HEK293 (cell line): Measurements from ENCODE around the gene KCNB1.

Experiments
- CTCF ChIA-PET: fragments of 350-600 bp; formaldehyde crosslinking; extraction: SDS; loops from one replicate; lab custom pipeline; 2021; ENCODE audit warnings: antibody characterized with exemption; lab: Yijun Ruan, JAX
- POLR2A ChIA-PET: fragments of 300-600 bp; formaldehyde crosslinking; extraction: SDS; loops from one replicate; lab custom pipeline; 2020; ENCODE audit warnings: antibody characterized with exemption, inconsistent platforms; lab: Yijun Ruan, JAX
- H3K27ac ChIP-seq: fragments of 200-500 bp; sonication (Bioruptor generic); 2 replicates; pipeline ENCODE4 v1.5.1; 2014; ENCODE audit warnings: low read depth, low read length, control low read depth, inconsistent platforms; ENCODE audit errors: extremely low read depth
- H3K36me3 ChIP-seq, 2 experiments: fragments of 200-500 bp in 1 of 2; sonication (Bioruptor generic) in 1 of 2; 1 replicate in 1 of 2; 2 replicates in 1 of 2; pipeline ENCODE4 v1.5.1; 2014 to 2017; ENCODE audit warnings: inconsistent platforms in 2 of 2, low read length in 2 of 2; ENCODE audit not compliant: control insufficient read depth in 2 of 2, insufficient read depth in 1 of 2
- H3K4me1 ChIP-seq: fragments of 200-500 bp; sonication (Bioruptor generic); 2 replicates; pipeline ENCODE4 v1.5.1; 2014; ENCODE audit warnings: mild to moderate bottlenecking, low read length, inconsistent platforms; ENCODE audit not compliant: control insufficient read depth, insufficient read depth
- H3K4me3 ChIP-seq: 2 replicates; pipeline ENCODE4 v1.5.1; 2011; ENCODE audit warnings: low read depth, mild to moderate bottlenecking, control low read depth, low read length, moderate library complexity
- H3K9me3 ChIP-seq: fragments of 200-500 bp; sonication (Bioruptor generic); 2 replicates; pipeline ENCODE4 v1.5.1; 2014; ENCODE audit warnings: low read depth, low read length, inconsistent platforms; ENCODE audit not compliant: control insufficient read depth, insufficient read depth
- KLF7 ChIP-seq: fragments of 450-650 bp; formaldehyde crosslinking; IDR thresholded peaks from 2 replicates; pipeline ENCODE4 v1.5.1; 2016; ENCODE audit warnings: missing biosample characterization, missing genetic modification characterization, borderline replicate concordance
- KLF9 ChIP-seq: fragments of 450-650 bp; formaldehyde crosslinking; IDR thresholded peaks from 2 replicates; pipeline ENCODE4 v1.5.1; 2016; ENCODE audit warnings: missing biosample characterization, missing genetic modification characterization, low read depth
- SCRT2 ChIP-seq: fragments of 450-650 bp; formaldehyde crosslinking; IDR thresholded peaks from 2 replicates; pipeline ENCODE4 v1.5.1; 2016; ENCODE audit warnings: missing biosample characterization, missing genetic modification characterization
- SP2 ChIP-seq: fragments of 450-650 bp; formaldehyde crosslinking; IDR thresholded peaks from 2 replicates; pipeline ENCODE4 v1.5.1; 2016; ENCODE audit warnings: missing biosample characterization, missing genetic modification characterization
- SP3 ChIP-seq: fragments of 450-650 bp; formaldehyde crosslinking; IDR thresholded peaks from 2 replicates; pipeline ENCODE4 v1.5.1; 2016; ENCODE audit warnings: missing biosample characterization, missing genetic modification characterization
- ZNF114 ChIP-seq: fragments of 450-650 bp; formaldehyde crosslinking; IDR thresholded peaks from 2 replicates; pipeline ENCODE4 v1.5.0; 2017; ENCODE audit warnings: missing biosample characterization, missing genetic modification characterization
- ZNF146 ChIP-seq: fragments of 450-650 bp; formaldehyde crosslinking; IDR thresholded peaks from 2 replicates; pipeline ENCODE4 v1.5.1; 2016; ENCODE audit warnings: missing biosample characterization, missing genetic modification characterization
- ZNF184 ChIP-seq: fragments of 450-650 bp; IDR thresholded peaks from 2 replicates; pipeline ENCODE4 v1.5.1; 2018; ENCODE audit warnings: missing biosample characterization, mild to moderate bottlenecking, missing genetic modification characterization
- ZNF19 ChIP-seq: fragments of 450-650 bp; formaldehyde crosslinking; IDR thresholded peaks from 2 replicates; pipeline ENCODE4; 2016; ENCODE audit warnings: missing biosample characterization, missing genetic modification characterization, low read depth
- ZNF302 ChIP-seq: fragments of 450-650 bp; formaldehyde crosslinking; IDR thresholded peaks from 2 replicates; pipeline ENCODE4 v1.5.1; 2016; ENCODE audit warnings: missing biosample characterization, missing genetic modification characterization, low read depth
- ZNF354C ChIP-seq: fragments of 450-650 bp; formaldehyde crosslinking; IDR thresholded peaks from 2 replicates; pipeline ENCODE4 v1.5.1; 2016; ENCODE audit warnings: missing biosample characterization, missing genetic modification characterization, low read depth, borderline replicate concordance
- ZNF544 ChIP-seq: fragments of 450-650 bp; formaldehyde crosslinking; IDR thresholded peaks from 2 replicates; pipeline ENCODE4 v1.5.0; 2017; ENCODE audit warnings: missing biosample characterization, missing genetic modification characterization
- ZNF596 ChIP-seq: fragments of 450-650 bp; IDR thresholded peaks from 2 replicates; pipeline ENCODE4 v1.5.0; 2018; ENCODE audit warnings: missing biosample characterization, mild to moderate bottlenecking, missing genetic modification characterization, moderate library complexity
- ZNF660 ChIP-seq: fragments of 450-650 bp; IDR thresholded peaks from 2 replicates; pipeline ENCODE4 v1.5.1; 2018; ENCODE audit warnings: missing biosample characterization, mild to moderate bottlenecking, missing genetic modification characterization
- TF ChIP-seq, protein P1 (sequence below): fragments of 450-650 bp; formaldehyde crosslinking; IDR thresholded peaks from 2 replicates; pipeline ENCODE4 v1.5.1; 2016; ENCODE audit warnings: missing biosample characterization, missing genetic modification characterization
- TF ChIP-seq, protein P2 (sequence below): fragments of 450-650 bp; formaldehyde crosslinking; IDR thresholded peaks from 2 replicates; pipeline ENCODE4 v1.5.1; 2016; ENCODE audit warnings: missing biosample characterization, missing genetic modification characterization, low read depth
- TF ChIP-seq, protein P3 (sequence below): fragments of 450-650 bp; formaldehyde crosslinking; IDR thresholded peaks from 2 replicates; pipeline ENCODE4 v1.5.1; 2016; ENCODE audit warnings: missing biosample characterization, missing genetic modification characterization, borderline replicate concordance
- TF ChIP-seq, protein P4 (sequence below): fragments of 450-650 bp; formaldehyde crosslinking; IDR thresholded peaks from 2 replicates; pipeline ENCODE4 v1.5.1; 2017; ENCODE audit warnings: missing biosample characterization, missing genetic modification characterization

The KCNB1 gene

DNA sequence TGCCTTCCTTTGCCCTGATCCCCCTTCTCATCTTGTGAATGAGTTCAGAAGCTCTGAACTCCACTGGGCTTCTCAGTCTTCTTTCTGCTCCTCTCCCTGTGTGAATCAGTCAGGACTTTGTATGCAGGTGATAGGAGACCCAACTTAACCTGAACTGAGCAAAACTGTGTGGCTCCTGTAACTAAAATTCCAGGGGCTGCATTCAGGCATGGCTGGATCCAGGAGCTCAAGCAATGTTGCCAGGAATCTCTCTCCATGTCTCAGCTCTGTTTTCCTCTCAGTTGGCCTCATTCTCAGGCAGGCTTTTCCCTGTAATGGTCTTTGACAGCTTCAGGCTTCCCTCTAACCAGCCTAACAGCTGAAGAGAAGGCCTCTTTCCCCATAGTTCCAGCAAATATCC lies 153.7 kb downstream of the KCNB1 start:
- TF ChIP-seq, protein P1, sequence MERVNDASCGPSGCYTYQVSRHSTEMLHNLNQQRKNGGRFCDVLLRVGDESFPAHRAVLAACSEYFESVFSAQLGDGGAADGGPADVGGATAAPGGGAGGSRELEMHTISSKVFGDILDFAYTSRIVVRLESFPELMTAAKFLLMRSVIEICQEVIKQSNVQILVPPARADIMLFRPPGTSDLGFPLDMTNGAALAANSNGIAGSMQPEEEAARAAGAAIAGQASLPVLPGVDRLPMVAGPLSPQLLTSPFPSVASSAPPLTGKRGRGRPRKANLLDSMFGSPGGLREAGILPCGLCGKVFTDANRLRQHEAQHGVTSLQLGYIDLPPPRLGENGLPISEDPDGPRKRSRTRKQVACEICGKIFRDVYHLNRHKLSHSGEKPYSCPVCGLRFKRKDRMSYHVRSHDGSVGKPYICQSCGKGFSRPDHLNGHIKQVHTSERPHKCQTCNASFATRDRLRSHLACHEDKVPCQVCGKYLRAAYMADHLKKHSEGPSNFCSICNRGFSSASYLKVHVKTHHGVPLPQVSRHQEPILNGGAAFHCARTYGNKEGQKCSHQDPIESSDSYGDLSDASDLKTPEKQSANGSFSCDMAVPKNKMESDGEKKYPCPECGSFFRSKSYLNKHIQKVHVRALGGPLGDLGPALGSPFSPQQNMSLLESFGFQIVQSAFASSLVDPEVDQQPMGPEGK (tag by site-specific recombination): no peak
- TF ChIP-seq KLF9 (tag by site-specific recombination) (no peak), ZNF146 (tag by site-specific recombination) (no peak)
- TF ChIP-seq, protein P2, sequence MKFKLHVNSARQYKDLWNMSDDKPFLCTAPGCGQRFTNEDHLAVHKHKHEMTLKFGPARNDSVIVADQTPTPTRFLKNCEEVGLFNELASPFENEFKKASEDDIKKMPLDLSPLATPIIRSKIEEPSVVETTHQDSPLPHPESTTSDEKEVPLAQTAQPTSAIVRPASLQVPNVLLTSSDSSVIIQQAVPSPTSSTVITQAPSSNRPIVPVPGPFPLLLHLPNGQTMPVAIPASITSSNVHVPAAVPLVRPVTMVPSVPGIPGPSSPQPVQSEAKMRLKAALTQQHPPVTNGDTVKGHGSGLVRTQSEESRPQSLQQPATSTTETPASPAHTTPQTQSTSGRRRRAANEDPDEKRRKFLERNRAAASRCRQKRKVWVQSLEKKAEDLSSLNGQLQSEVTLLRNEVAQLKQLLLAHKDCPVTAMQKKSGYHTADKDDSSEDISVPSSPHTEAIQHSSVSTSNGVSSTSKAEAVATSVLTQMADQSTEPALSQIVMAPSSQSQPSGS (tag by site-specific recombination): no peak
- H3K4me1 ChIP-seq: no peaks in the 10 kb centered on the region
- no peak overlapping the region for H3K27ac ChIP-seq
- no peak overlapping the region for H3K4me3 ChIP-seq
- no peaks in the 10 kb centered on the region for H3K9me3 ChIP-seq
- H3K36me3 ChIP-seq: no peaks in the 10 kb centered on the region
- ChIA-PET CTCF (interaction anchor here (0.8 to 8.5 kb wide), 5 partner anchors 8 to 213 kb away, joined by 3 to 83 read pairs (median 35); no protein-coding TSS in a partner anchor), POLR2A (no interaction called here)

DNA sequence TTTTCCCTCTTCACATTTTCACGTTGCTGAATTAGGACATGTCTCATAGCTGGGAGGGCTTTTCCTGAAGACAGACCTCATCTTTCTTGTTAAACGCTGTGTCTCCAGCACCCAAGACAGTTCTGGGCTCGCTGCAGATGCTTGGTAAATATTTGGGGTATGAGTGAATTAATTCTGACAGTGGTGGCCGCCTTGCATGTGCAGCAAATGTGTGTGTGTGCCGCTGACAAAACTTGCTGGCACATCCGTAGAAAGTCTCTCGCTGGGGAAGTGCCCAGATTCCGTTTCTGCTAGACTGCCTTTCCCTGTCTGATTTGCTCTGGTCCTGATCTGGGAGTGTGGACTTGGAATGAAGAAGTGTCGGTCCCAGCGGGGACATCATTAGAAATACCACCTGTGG lies 156.4 kb downstream of the KCNB1 start:
- Histone ChIP-seq H3K4me3 (no peak overlapping the region), H3K4me1 (no peaks in the 10 kb centered on the region), H3K27ac (no peak overlapping the region), H3K9me3 (no peaks in the 10 kb centered on the region), H3K36me3 (no peaks in the 10 kb centered on the region)
- POLR2A ChIA-PET: no interaction called here
- TF ChIP-seq ZNF354C (tag by site-specific recombination) (no peak), ZNF114 (tag by site-specific recombination) (no peak), SP2 (tag by site-specific recombination) (no peak), ZNF596 (tag by site-specific recombination) (no peak), ZNF660 (tag by site-specific recombination) (no peak), ZNF544 (tag by site-specific recombination) (no peak), SP3 (tag by site-specific recombination) (no peak)
- TF ChIP-seq, protein P3, sequence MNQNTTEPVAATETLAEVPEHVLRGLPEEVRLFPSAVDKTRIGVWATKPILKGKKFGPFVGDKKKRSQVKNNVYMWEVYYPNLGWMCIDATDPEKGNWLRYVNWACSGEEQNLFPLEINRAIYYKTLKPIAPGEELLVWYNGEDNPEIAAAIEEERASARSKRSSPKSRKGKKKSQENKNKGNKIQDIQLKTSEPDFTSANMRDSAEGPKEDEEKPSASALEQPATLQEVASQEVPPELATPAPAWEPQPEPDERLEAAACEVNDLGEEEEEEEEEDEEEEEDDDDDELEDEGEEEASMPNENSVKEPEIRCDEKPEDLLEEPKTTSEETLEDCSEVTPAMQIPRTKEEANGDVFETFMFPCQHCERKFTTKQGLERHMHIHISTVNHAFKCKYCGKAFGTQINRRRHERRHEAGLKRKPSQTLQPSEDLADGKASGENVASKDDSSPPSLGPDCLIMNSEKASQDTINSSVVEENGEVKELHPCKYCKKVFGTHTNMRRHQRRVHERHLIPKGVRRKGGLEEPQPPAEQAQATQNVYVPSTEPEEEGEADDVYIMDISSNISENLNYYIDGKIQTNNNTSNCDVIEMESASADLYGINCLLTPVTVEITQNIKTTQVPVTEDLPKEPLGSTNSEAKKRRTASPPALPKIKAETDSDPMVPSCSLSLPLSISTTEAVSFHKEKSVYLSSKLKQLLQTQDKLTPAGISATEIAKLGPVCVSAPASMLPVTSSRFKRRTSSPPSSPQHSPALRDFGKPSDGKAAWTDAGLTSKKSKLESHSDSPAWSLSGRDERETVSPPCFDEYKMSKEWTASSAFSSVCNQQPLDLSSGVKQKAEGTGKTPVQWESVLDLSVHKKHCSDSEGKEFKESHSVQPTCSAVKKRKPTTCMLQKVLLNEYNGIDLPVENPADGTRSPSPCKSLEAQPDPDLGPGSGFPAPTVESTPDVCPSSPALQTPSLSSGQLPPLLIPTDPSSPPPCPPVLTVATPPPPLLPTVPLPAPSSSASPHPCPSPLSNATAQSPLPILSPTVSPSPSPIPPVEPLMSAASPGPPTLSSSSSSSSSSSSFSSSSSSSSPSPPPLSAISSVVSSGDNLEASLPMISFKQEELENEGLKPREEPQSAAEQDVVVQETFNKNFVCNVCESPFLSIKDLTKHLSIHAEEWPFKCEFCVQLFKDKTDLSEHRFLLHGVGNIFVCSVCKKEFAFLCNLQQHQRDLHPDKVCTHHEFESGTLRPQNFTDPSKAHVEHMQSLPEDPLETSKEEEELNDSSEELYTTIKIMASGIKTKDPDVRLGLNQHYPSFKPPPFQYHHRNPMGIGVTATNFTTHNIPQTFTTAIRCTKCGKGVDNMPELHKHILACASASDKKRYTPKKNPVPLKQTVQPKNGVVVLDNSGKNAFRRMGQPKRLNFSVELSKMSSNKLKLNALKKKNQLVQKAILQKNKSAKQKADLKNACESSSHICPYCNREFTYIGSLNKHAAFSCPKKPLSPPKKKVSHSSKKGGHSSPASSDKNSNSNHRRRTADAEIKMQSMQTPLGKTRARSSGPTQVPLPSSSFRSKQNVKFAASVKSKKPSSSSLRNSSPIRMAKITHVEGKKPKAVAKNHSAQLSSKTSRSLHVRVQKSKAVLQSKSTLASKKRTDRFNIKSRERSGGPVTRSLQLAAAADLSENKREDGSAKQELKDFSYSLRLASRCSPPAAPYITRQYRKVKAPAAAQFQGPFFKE: no peak
- CTCF ChIA-PET: interaction anchor here (0.6 to 0.9 kb wide), 4 partner anchors 76 to 444 kb away, joined by 3 to 8 read pairs (median 4); no protein-coding TSS in a partner anchor

DNA sequence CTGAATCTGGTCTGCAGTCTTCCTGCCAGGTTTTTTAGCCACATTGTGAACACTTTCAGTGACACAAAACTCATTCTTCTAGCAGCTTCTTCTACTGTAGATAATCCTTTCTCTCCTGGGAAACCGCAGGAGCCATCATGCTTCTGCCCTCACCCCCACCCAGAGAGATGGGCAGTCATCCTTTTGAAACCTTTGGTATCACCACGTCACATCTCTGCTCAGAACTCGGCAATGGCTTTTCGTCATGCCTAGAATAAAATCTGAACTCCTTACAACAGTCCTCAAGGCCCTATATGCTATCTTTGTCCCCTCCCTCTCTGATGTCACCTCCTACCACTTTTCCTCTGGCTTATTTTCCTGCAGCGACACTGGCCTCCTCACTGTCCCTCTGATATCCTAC lies 158.2 kb downstream of the KCNB1 start:
- Histone ChIP-seq H3K4me1 (no peaks in the 10 kb centered on the region), H3K9me3 (no peaks in the 10 kb centered on the region), H3K36me3 (no peaks in the 10 kb centered on the region), H3K4me3 (no peak overlapping the region), H3K27ac (no peak overlapping the region)
- CTCF ChIA-PET: interaction anchor here (1.0 to 2.7 kb wide), 5 partner anchors 10 to 184 kb away, joined by 3 to 8 read pairs (median 4); no protein-coding TSS in a partner anchor
- POLR2A ChIA-PET: no interaction called here
- no peak for TF ChIP-seq KLF7 (tag by site-specific recombination)
- TF ChIP-seq SCRT2 (tag by site-specific recombination): no peak
- no peak for TF ChIP-seq ZNF302 (tag by site-specific recombination)
- TF ChIP-seq SP2 (tag by site-specific recombination): no peak
- TF ChIP-seq, protein P4, sequence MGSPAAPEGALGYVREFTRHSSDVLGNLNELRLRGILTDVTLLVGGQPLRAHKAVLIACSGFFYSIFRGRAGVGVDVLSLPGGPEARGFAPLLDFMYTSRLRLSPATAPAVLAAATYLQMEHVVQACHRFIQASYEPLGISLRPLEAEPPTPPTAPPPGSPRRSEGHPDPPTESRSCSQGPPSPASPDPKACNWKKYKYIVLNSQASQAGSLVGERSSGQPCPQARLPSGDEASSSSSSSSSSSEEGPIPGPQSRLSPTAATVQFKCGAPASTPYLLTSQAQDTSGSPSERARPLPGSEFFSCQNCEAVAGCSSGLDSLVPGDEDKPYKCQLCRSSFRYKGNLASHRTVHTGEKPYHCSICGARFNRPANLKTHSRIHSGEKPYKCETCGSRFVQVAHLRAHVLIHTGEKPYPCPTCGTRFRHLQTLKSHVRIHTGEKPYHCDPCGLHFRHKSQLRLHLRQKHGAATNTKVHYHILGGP (tag by site-specific recombination): no peak
- TF ChIP-seq ZNF19 (tag by site-specific recombination): no peak
- TF ChIP-seq ZNF184 (tag by site-specific recombination): no peak
